Nucleus accumbens (tissue), 56 donors: ENCODE data around the gene PDE12.
A peak's percentile ranks its signal among the peaks of the same experiment; 100 is the strongest.

Experiments
- DNase-seq, 56 donors: peaks; one replicate each; lab custom pipeline; 2025; lab: John Stamatoyannopoulos, UW

PDE12 gene

GRCh38 chr3:57555738-57556458 is at the start of gene PDE12:
Gene PDE12, plus strand, starts transcription at chr3:57556274. Its CDS starts 106 bp downstream, at chr3:57556380.
- peak in 55 of 56 donors; percentile 57 to 97 (median 90) for DNase-seq

GRCh38 chr3:57512166-57512565 is 43.9 kb upstream of the PDE12 start:
- DNase-seq: no peak

- DNase-seq: no peak
These were observed 37.7 kb upstream of the PDE12 start for GRCh38 chr3:57518276-57518915.

- no peak for DNase-seq
These were observed 25.9 kb upstream of the PDE12 start for GRCh38 chr3:57530071-57530608.

GRCh38 chr3:57538465-57538864 is 17.6 kb upstream of the PDE12 start:
- no peak for DNase-seq

- DNase-seq: peak in 20 of 56 donors; percentile 2 to 41 (median 9)
These were observed 11.6 kb upstream of the PDE12 start, which contains the start of gene DNAH12 for GRCh38 chr3:57544181-57545125. Gene DNAH12, minus strand, starts transcription at chr3:57544344. Its CDS starts 1,474 bp downstream, at chr3:57542870.

- peak in 7 of 56 donors; percentile 2 to 34 (median 6) for DNase-seq
These were observed 10.3 kb upstream of the PDE12 start for GRCh38 chr3:57545636-57546268.

GRCh38 chr3:57546616-57547015 is 9.5 kb upstream of the PDE12 start:
- no peak for DNase-seq

- peak in 1 of 56 donors; percentile 5 for DNase-seq
These were observed 768 bp upstream of the PDE12 start for GRCh38 chr3:57555306-57555705.

- peak in 16 of 56 donors; percentile 8 to 63 (median 40) for DNase-seq
These were observed 498 bp downstream of the PDE12 start for GRCh38 chr3:57556459-57557084.

GRCh38 chr3:57557085-57557537 is 1.0 kb downstream of the PDE12 start:
- DNase-seq: peak in 1 of 56 donors; percentile 6

- DNase-seq: no peak
These were observed 3.5 kb downstream of the PDE12 start for GRCh38 chr3:57559526-57559925.

GRCh38 chr3:57569859-57570450 is 13.9 kb downstream of the PDE12 start:
- DNase-seq: no peak

- no peak for DNase-seq
These were observed 14.8 kb downstream of the PDE12 start for GRCh38 chr3:57570878-57571277.

- DNase-seq: no peak
These were observed 16.0 kb downstream of the PDE12 start for GRCh38 chr3:57572096-57572495.

- no peak for DNase-seq
These were observed 20.0 kb downstream of the PDE12 start for GRCh38 chr3:57575966-57576626.

GRCh38 chr3:57577801-57578200 is 21.7 kb downstream of the PDE12 start:
- no peak for DNase-seq

- no peak for DNase-seq
These were observed 26.5 kb downstream of the PDE12 start for GRCh38 chr3:57582474-57583168.
